HL-60 (cell line): ENCODE data around the gene CLSTN2.

ENCODE experiments used
- DNase-seq, 2 experiments: peaks; one replicate each; pipeline ENCODE4 v3.0.0-alpha.2; 2010 to 2020; ENCODE audit warnings: low read depth in 1 of 2, low spot score in 1 of 2
- H3K27ac ChIP-seq: fragments of 250-450 bp; sonication (Bioruptor Pico); replicated peaks from 2 replicates; pipeline ENCODE4 v1.5.1; 2020; ENCODE audit warnings: mild to moderate bottlenecking, moderate library complexity
- H3K27me3 ChIP-seq: fragments of 250-450 bp; sonication (Bioruptor Pico); 2 replicates; pipeline ENCODE4 v1.5.1; 2021; ENCODE audit warnings: mild to moderate bottlenecking, moderate library complexity; ENCODE audit not compliant: insufficient read depth, poor library complexity, severe bottlenecking
- H3K4me3 ChIP-seq: replicated peaks from 2 replicates; pipeline ENCODE4 v1.5.1; 2011; ENCODE audit warnings: mild to moderate bottlenecking, control low read depth, low read length; ENCODE audit not compliant: insufficient read depth
- GABPA ChIP-seq: IDR thresholded peaks from 2 replicates; pipeline ENCODE4 v1.6.1; 2012; ENCODE audit warnings: low read depth
- POLR2AphosphoS5 ChIP-seq: IDR thresholded peaks from 2 replicates; pipeline ENCODE4 v1.6.1; 2012; ENCODE audit warnings: low read depth
- SPI1 ChIP-seq: IDR thresholded peaks from 2 replicates; pipeline ENCODE4 v1.6.1; 2012; ENCODE audit warnings: low read depth, mild to moderate bottlenecking, borderline replicate concordance
- TF ChIP-seq, protein P1 (sequence below): IDR thresholded peaks from 2 replicates; pipeline ENCODE4 v1.6.1; 2012; ENCODE audit warnings: low read depth; ENCODE audit not compliant: insufficient replicate concordance
- TF ChIP-seq, protein P2 (sequence below): IDR thresholded peaks from one replicate; pipeline ENCODE4 v1.5.1; 2011; ENCODE audit warnings: low read length, control low read depth, inconsistent platforms; ENCODE audit not compliant: insufficient read depth

CLSTN2 gene

DNA sequence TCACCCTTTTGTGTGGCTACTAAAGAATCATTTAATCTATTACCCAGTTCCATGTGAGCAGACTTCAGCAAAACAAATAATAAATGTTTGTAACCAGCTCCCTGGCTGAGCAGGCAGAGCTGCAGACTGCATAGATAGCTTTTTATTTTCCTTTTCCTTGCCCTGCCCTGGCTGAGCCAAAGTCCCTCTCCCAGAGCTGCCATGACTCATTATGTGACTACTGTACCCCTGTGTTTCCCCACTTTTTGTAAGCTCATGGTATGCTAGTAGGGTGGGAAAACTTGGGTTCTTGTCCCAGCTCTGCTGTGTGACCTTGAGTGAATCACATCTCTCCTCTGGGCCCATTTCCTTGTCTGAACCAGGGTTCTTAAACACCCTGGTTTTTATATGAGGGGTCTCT is 127.5 kb downstream of the CLSTN2 start:
- DNase-seq = no peak
- TF ChIP-seq, protein P1, sequence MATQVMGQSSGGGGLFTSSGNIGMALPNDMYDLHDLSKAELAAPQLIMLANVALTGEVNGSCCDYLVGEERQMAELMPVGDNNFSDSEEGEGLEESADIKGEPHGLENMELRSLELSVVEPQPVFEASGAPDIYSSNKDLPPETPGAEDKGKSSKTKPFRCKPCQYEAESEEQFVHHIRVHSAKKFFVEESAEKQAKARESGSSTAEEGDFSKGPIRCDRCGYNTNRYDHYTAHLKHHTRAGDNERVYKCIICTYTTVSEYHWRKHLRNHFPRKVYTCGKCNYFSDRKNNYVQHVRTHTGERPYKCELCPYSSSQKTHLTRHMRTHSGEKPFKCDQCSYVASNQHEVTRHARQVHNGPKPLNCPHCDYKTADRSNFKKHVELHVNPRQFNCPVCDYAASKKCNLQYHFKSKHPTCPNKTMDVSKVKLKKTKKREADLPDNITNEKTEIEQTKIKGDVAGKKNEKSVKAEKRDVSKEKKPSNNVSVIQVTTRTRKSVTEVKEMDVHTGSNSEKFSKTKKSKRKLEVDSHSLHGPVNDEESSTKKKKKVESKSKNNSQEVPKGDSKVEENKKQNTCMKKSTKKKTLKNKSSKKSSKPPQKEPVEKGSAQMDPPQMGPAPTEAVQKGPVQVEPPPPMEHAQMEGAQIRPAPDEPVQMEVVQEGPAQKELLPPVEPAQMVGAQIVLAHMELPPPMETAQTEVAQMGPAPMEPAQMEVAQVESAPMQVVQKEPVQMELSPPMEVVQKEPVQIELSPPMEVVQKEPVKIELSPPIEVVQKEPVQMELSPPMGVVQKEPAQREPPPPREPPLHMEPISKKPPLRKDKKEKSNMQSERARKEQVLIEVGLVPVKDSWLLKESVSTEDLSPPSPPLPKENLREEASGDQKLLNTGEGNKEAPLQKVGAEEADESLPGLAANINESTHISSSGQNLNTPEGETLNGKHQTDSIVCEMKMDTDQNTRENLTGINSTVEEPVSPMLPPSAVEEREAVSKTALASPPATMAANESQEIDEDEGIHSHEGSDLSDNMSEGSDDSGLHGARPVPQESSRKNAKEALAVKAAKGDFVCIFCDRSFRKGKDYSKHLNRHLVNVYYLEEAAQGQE = no peak
- no peak for TF ChIP-seq POLR2AphosphoS5
- TF ChIP-seq SPI1 = no peak
- TF ChIP-seq, protein P2, sequence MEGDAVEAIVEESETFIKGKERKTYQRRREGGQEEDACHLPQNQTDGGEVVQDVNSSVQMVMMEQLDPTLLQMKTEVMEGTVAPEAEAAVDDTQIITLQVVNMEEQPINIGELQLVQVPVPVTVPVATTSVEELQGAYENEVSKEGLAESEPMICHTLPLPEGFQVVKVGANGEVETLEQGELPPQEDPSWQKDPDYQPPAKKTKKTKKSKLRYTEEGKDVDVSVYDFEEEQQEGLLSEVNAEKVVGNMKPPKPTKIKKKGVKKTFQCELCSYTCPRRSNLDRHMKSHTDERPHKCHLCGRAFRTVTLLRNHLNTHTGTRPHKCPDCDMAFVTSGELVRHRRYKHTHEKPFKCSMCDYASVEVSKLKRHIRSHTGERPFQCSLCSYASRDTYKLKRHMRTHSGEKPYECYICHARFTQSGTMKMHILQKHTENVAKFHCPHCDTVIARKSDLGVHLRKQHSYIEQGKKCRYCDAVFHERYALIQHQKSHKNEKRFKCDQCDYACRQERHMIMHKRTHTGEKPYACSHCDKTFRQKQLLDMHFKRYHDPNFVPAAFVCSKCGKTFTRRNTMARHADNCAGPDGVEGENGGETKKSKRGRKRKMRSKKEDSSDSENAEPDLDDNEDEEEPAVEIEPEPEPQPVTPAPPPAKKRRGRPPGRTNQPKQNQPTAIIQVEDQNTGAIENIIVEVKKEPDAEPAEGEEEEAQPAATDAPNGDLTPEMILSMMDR = no peak
- TF ChIP-seq GABPA = no peak
- Histone ChIP-seq H3K27me3 (no peaks in the 10 kb centered on the region), H3K27ac (no peak overlapping the region), H3K4me3 (no peak overlapping the region)

DNA sequence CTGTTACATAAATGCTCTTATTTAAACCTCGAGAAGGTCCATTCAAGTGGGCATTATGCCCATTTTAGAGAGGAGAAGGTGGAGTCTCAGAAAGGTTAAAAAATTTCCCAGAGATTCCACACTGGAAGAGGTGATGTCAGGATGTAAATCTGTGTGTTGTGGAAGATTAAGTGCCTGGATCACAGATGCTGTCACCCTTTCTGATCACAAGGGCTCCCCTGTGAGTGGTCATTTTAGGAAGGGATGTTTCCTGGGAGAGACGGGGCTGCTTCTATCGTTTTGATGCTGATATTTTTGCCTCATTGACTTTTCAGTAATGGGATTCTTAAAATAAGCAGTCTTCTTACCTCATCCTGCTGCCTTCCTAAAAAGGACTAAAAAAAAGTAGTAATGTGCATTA is 132.5 kb downstream of the CLSTN2 start:
- no peak overlapping the region for H3K4me3 ChIP-seq
- H3K27ac ChIP-seq = no peak overlapping the region
- no peak for DNase-seq
- H3K27me3 ChIP-seq = no peaks in the 10 kb centered on the region
- TF ChIP-seq, protein P1 = no peak
- TF ChIP-seq POLR2AphosphoS5 = no peak
- no peak for TF ChIP-seq SPI1
- TF ChIP-seq GABPA = no peak
- TF ChIP-seq, protein P2 = no peak

DNA sequence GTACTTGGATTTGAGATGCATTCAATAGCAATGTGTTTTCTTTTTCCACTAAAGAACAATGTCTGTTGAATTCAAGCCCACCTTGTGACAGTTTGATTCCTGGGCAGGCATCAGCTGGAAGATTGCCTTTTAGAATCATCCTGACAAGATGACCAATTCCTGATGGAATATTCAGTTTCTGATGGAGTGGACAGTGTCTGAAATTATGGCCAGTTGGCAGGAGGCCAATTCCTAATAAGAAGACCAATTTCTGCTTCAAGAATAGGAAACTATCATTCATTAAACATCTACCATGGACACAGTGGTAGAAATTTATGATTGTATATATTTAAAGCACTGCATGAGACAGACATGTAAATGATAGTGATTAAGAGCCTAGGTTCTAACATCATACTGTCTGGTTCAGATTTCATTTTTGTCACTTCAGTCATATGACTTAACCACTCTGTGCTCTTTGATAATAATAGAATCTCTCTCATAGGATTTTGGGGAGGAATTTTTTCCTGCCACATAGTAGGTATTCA is 133.6 kb downstream of the CLSTN2 start:
- Histone ChIP-seq H3K4me3 (no peak overlapping the region), H3K27me3 (no peaks in the 10 kb centered on the region), H3K27ac (no peak overlapping the region)
- no peak for DNase-seq
- TF ChIP-seq SPI1 (no peak), POLR2AphosphoS5 (no peak), GABPA (no peak)
- TF ChIP-seq, protein P1 = no peak
- TF ChIP-seq, protein P2 = no peak
